HepG2 (cell line): ENCODE results near the gene EXOC3L2. TPM values are rescaled to one million over a fixed set of nuclear protein-coding genes. Genes with fewer than 3 reads are reported as not detected.

Experiments
- CEBPZ ChIP-seq: IDR thresholded peaks from 2 replicates; pipeline ENCODE4 v1.6.1; 2012; ENCODE audit warnings: low read length, improper control_type of control experiment
- E2F5 ChIP-seq: sonication (generic); formaldehyde crosslinking; conservative IDR thresholded peaks from 2 replicates; pipeline ENCODE4 v1.4.0; 2020; ENCODE audit warnings: missing genetic modification reagents
- HDAC2 ChIP-seq: sonication (generic); formaldehyde crosslinking; IDR thresholded peaks from 2 replicates; pipeline ENCODE4 v1.4.0; 2020; ENCODE audit warnings: missing genetic modification reagents
- HNF4G ChIP-seq, 2 experiments: sonication (generic) in 1 of 2; formaldehyde crosslinking in 1 of 2; IDR thresholded peaks; 2 replicates each; pipeline versions ENCODE4 v1.4.0 to v1.6.1; 2011 to 2020; ENCODE audit warnings: borderline replicate concordance in 2 of 2, low read depth in 2 of 2, mild to moderate bottlenecking in 2 of 2, low read length in 1 of 2, missing genetic modification reagents in 1 of 2, moderate library complexity in 1 of 2
- KDM5B ChIP-seq: sonication (generic); formaldehyde crosslinking; IDR thresholded peaks from 2 replicates; pipeline ENCODE4 v1.4.0; 2020; ENCODE audit warnings: missing genetic modification reagents, mild to moderate bottlenecking, borderline replicate concordance
- KLF12 ChIP-seq: sonication (generic); formaldehyde crosslinking; IDR thresholded peaks from 2 replicates; pipeline ENCODE4 v1.4.0; 2020; ENCODE audit warnings: missing genetic modification reagents, borderline replicate concordance
- MNT ChIP-seq: fragments of 450-650 bp; IDR thresholded peaks from 2 replicates; pipeline ENCODE4 v1.6.1; 2016
- MTA1 ChIP-seq: sonication (generic); formaldehyde crosslinking; IDR thresholded peaks from 2 replicates; pipeline ENCODE4 v1.4.0; 2020; ENCODE audit warnings: missing genetic modification reagents, mild to moderate bottlenecking, borderline replicate concordance
- MYC ChIP-seq: sonication (generic); formaldehyde crosslinking; IDR thresholded peaks from 2 replicates; pipeline ENCODE4 v1.9.0; 2021; ENCODE audit warnings: missing genetic modification reagents, borderline replicate concordance
- SPEN ChIP-seq: sonication (generic); formaldehyde crosslinking; IDR thresholded peaks from 2 replicates; pipeline ENCODE4 v1.5.1; 2020; ENCODE audit warnings: low read depth, mild to moderate bottlenecking, missing genetic modification reagents
- ZNF143 ChIP-seq: sonication (generic); formaldehyde crosslinking; IDR thresholded peaks from 2 replicates; pipeline ENCODE4 v1.4.0; 2020; ENCODE audit warnings: missing genetic modification reagents
- ZNF441 ChIP-seq: sonication (generic); formaldehyde crosslinking; IDR thresholded peaks from 2 replicates; pipeline ENCODE4 v1.7.0; 2021; ENCODE audit warnings: missing genetic modification reagents, borderline replicate concordance
- ZNF629 ChIP-seq: sonication (generic); formaldehyde crosslinking; conservative IDR thresholded peaks from 2 replicates; pipeline ENCODE4 v1.5.0; 2020; ENCODE audit warnings: missing genetic modification reagents
- polyA plus RNA-seq, 8 experiments: library from polyadenylated mRNA; depleted of rRNA in 3 of 8; stranded (reverse) in 7 of 8; unstranded in 1 of 8; fragments of >200 nt; fragmentation: Illumina TruSeq in 4 of 8; extraction: Trizol in 4 of 8; gene quantifications; 2 replicates each; pipeline versions ENCODE4 v1.2.1 to v1.2.3, GENCODE V29; 2011 to 2016; ENCODE audit warnings: low read depth in 4 of 8, missing spikeins in 1 of 8, mixed read lengths in 1 of 8; ENCODE audit not compliant: insufficient read depth in 1 of 8
- total RNA-seq, 5 experiments: library from RNA; depleted of rRNA; stranded (reverse); fragments of >200 nt; fragmentation: Illumina TruSeq; extraction: Trizol; gene quantifications; 2 replicates each; pipeline ENCODE4 v1.2.3, GENCODE V29; 2016; ENCODE audit warnings: low read depth in 1 of 5
- TF ChIP-seq, protein P1 (sequence below): sonication (generic); formaldehyde crosslinking; IDR thresholded peaks from 2 replicates; pipeline ENCODE4 v1.4.0; 2020; ENCODE audit warnings: missing genetic modification reagents
- TF ChIP-seq, protein P2 (sequence below): IDR thresholded peaks from 2 replicates; pipeline ENCODE4 v1.6.1; 2012; ENCODE audit warnings: inconsistent platforms
- TF ChIP-seq, protein P3 (sequence below): sonication (generic); formaldehyde crosslinking; IDR thresholded peaks from 2 replicates; pipeline ENCODE4 v1.4.0; 2020; ENCODE audit warnings: missing genetic modification reagents, borderline replicate concordance

EXOC3L2 gene
- total and polyA plus RNA-seq, 2 of the 13 experiments (the other 11 are each of a cell fraction or from before 2014, with no cell fraction given): 0.21 TPM; not detected in 1

DNA sequence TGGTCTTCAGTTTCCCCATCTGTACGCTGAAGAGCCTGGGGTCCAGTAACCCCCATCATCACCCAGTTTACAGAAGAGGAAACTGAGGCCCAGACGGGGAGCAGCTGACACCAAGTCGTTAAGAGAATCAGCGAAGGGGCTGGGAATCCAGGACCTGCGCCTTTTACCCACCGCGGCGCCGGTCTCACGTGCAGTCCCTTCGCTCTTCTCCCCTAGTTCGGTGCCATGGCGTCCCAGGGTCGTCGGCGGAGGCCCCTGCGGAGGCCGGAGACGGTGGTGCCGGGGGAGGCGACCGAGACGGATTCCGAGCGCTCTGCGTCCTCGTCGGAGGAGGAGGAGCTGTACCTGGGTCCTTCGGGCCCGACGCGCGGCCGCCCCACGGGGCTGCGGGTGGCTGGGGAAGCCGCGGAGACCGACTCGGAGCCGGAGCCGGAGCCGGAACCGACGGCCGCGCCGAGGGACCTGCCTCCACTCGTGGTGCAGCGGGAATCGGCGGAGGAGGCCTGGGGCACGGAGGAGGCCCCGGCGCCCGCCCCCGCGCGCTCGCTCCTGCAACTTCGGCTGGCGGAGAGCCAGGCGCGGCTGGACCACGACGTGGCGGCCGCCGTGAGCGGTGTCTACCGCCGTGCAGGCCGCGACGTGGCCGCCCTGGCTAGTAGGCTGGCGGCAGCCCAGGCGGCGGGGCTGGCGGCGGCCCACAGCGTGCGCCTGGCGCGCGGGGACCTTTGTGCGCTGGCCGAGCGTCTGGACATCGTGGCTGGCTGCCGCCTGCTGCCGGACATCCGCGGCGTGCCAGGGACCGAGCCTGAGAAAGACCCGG lies 65.9 kb downstream of the EXOC3L2 start (continued):
- TF ChIP-seq CEBPZ: no peak
- peak; percentile 57; the same call in 1 of the 2 replicates for TF ChIP-seq ZNF629 (CRISPR knock-in tag)
- 0 out of 2 replicates have a peak, but pooled peaks have one; percentile 20 for TF ChIP-seq HDAC2 (CRISPR knock-in tag)
- peak; percentile 96; the same call in 1 of the 2 replicates for TF ChIP-seq ZNF441 (CRISPR knock-in tag)
- TF ChIP-seq, protein P1, sequence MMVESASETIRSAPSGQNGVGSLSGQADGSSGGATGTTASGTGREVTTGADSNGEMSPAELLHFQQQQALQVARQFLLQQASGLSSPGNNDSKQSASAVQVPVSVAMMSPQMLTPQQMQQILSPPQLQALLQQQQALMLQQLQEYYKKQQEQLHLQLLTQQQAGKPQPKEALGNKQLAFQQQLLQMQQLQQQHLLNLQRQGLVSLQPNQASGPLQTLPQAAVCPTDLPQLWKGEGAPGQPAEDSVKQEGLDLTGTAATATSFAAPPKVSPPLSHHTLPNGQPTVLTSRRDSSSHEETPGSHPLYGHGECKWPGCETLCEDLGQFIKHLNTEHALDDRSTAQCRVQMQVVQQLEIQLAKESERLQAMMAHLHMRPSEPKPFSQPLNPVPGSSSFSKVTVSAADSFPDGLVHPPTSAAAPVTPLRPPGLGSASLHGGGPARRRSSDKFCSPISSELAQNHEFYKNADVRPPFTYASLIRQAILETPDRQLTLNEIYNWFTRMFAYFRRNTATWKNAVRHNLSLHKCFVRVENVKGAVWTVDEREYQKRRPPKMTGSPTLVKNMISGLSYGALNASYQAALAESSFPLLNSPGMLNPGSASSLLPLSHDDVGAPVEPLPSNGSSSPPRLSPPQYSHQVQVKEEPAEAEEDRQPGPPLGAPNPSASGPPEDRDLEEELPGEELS (CRISPR knock-in tag): peak; percentile 23; the same call in 1 of the 2 replicates
- TF ChIP-seq SPEN: peak; percentile 9; the same call in 1 of the 2 replicates
- TF ChIP-seq KLF12 (CRISPR knock-in tag): peak; percentile 20
- TF ChIP-seq, protein P2, sequence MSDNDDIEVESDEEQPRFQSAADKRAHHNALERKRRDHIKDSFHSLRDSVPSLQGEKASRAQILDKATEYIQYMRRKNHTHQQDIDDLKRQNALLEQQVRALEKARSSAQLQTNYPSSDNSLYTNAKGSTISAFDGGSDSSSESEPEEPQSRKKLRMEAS: peak; percentile 36
- TF ChIP-seq, protein P3, sequence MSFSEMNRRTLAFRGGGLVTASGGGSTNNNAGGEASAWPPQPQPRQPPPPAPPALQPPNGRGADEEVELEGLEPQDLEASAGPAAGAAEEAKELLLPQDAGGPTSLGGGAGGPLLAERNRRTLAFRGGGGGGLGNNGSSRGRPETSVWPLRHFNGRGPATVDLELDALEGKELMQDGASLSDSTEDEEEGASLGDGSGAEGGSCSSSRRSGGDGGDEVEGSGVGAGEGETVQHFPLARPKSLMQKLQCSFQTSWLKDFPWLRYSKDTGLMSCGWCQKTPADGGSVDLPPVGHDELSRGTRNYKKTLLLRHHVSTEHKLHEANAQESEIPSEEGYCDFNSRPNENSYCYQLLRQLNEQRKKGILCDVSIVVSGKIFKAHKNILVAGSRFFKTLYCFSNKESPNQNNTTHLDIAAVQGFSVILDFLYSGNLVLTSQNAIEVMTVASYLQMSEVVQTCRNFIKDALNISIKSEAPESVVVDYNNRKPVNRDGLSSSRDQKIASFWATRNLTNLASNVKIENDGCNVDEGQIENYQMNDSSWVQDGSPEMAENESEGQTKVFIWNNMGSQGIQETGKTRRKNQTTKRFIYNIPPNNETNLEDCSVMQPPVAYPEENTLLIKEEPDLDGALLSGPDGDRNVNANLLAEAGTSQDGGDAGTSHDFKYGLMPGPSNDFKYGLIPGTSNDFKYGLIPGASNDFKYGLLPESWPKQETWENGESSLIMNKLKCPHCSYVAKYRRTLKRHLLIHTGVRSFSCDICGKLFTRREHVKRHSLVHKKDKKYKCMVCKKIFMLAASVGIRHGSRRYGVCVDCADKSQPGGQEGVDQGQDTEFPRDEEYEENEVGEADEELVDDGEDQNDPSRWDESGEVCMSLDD (CRISPR knock-in tag): no peak
- peak; percentile 16; the same call in 1 of the 2 replicates for TF ChIP-seq KDM5B (CRISPR knock-in tag)
- TF ChIP-seq HNF4G (IDR thresholded peaks at IDR 0.05; ENCODE audit: borderline replicate concordance, low read depth, low read length): no peak
- 0 out of 2 replicates have a peak, but pooled peaks have one; percentile 14 for TF ChIP-seq HNF4G (CRISPR knock-in tag; IDR thresholded peaks at IDR 0.05; ENCODE audit: borderline replicate concordance, low read depth)
- peak; percentile 7; the same call in 1 of the 2 replicates for TF ChIP-seq MYC (CRISPR knock-in tag)
- no peak for TF ChIP-seq E2F5
- TF ChIP-seq MNT: no peak
- no peak for TF ChIP-seq MTA1
- 0 out of 2 replicates have a peak, but pooled peaks have one; percentile 15 for TF ChIP-seq ZNF143 (CRISPR knock-in tag)
